HepG2 (cell line): ENCODE data around the gene CHKA. TPM values are rescaled to one million over a fixed set of nuclear protein-coding genes. Genes with fewer than 3 reads are reported as not detected.

Experiments used
- ETV5 ChIP-seq: IDR thresholded peaks from 2 replicates; pipeline ENCODE4 v1.6.1; 2018; ENCODE audit warnings: missing biosample characterization, missing genetic modification reagents, inconsistent platforms, borderline replicate concordance
- KLF6 ChIP-seq: IDR thresholded peaks from 2 replicates; pipeline ENCODE4 v1.8.0; 2016; ENCODE audit warnings: missing biosample characterization, missing genetic modification reagents
- NR0B2 ChIP-seq: sonication (generic); formaldehyde crosslinking; IDR thresholded peaks from 2 replicates; pipeline ENCODE4 v1.4.0; 2020; ENCODE audit warnings: mild to moderate bottlenecking, missing genetic modification reagents
- REPIN1 ChIP-seq: sonication (generic); formaldehyde crosslinking; IDR thresholded peaks from 2 replicates; pipeline ENCODE4 v1.8.0; 2022; ENCODE audit warnings: missing genetic modification reagents, low read depth, mild to moderate bottlenecking, borderline replicate concordance
- REXO4 ChIP-seq: sonication (generic); formaldehyde crosslinking; IDR thresholded peaks from 2 replicates; pipeline ENCODE4 v1.8.0; 2022; ENCODE audit warnings: missing genetic modification reagents, mild to moderate bottlenecking, borderline replicate concordance
- SMAD3 ChIP-seq: sonication (generic); formaldehyde crosslinking; IDR thresholded peaks from 2 replicates; pipeline ENCODE4 v1.4.0; 2020; ENCODE audit warnings: missing genetic modification reagents
- SNRNP70 ChIP-seq: fragments of 200-400 bp; formaldehyde crosslinking; IDR thresholded peaks from 2 replicates; pipeline ENCODE4 v1.6.1; 2017; ENCODE audit warnings: mild to moderate bottlenecking, low read depth, low read length, moderate library complexity
- TEAD2 ChIP-seq: sonication (generic); formaldehyde crosslinking; IDR thresholded peaks from 2 replicates; pipeline ENCODE4 v1.9.0; 2021; ENCODE audit warnings: missing genetic modification reagents
- WIZ ChIP-seq: sonication (generic); formaldehyde crosslinking; IDR thresholded peaks from 2 replicates; pipeline ENCODE4 v1.5.1; 2020; ENCODE audit warnings: mild to moderate bottlenecking, missing genetic modification reagents
- ZBTB40 ChIP-seq, 2 experiments: fragments of 450-650 bp in 1 of 2; sonication (generic) in 1 of 2; formaldehyde crosslinking in 1 of 2; IDR thresholded peaks; 2 replicates each; pipeline versions ENCODE4 v1.6.1 to v1.8.0; 2016 to 2022; ENCODE audit warnings: antibody characterized with exemption in 1 of 2, mild to moderate bottlenecking in 1 of 2, missing genetic modification reagents in 1 of 2
- ZNF136 ChIP-seq: sonication (generic); formaldehyde crosslinking; IDR thresholded peaks from 2 replicates; pipeline ENCODE4 v1.8.1; 2022; ENCODE audit warnings: low read depth, mild to moderate bottlenecking, moderate library complexity, missing genetic modification reagents
- ZNF326 ChIP-seq: sonication (generic); formaldehyde crosslinking; IDR thresholded peaks from 2 replicates; pipeline ENCODE4 v1.4.0; 2020; ENCODE audit warnings: missing genetic modification reagents, borderline replicate concordance
- ZNF33B ChIP-seq: sonication (generic); formaldehyde crosslinking; IDR thresholded peaks from 2 replicates; pipeline ENCODE4 v1.5.1; 2020; ENCODE audit warnings: mild to moderate bottlenecking, missing genetic modification reagents
- ZNF547 ChIP-seq: sonication (generic); formaldehyde crosslinking; IDR thresholded peaks from 2 replicates; pipeline ENCODE4 v1.5.1; 2020; ENCODE audit warnings: mild to moderate bottlenecking, missing genetic modification reagents
- ZNF567 ChIP-seq: sonication (generic); formaldehyde crosslinking; IDR thresholded peaks from 2 replicates; pipeline ENCODE4 v1.8.1; 2023; ENCODE audit warnings: mild to moderate bottlenecking, missing genetic modification reagents, borderline replicate concordance
- ZNF761 ChIP-seq: sonication (generic); formaldehyde crosslinking; conservative IDR thresholded peaks from 2 replicates; pipeline ENCODE4 v1.4.0; 2020; ENCODE audit warnings: mild to moderate bottlenecking, missing genetic modification reagents
- ZNF782 ChIP-seq: sonication (generic); formaldehyde crosslinking; IDR thresholded peaks from 2 replicates; pipeline ENCODE4 v1.4.0; 2020; ENCODE audit warnings: missing genetic modification reagents, mild to moderate bottlenecking, borderline replicate concordance
- polyA plus RNA-seq, 8 experiments: library from polyadenylated mRNA; depleted of rRNA in 3 of 8; stranded (reverse) in 7 of 8; unstranded in 1 of 8; fragments of >200 nt; fragmentation: Illumina TruSeq in 4 of 8; extraction: Trizol in 4 of 8; gene quantifications; 2 replicates each; pipeline versions ENCODE4 v1.2.1 to v1.2.3, GENCODE V29; 2011 to 2016; ENCODE audit warnings: low read depth in 4 of 8, missing spikeins in 1 of 8, mixed read lengths in 1 of 8; ENCODE audit not compliant: insufficient read depth in 1 of 8
- total RNA-seq, 5 experiments: library from RNA; depleted of rRNA; stranded (reverse); fragments of >200 nt; fragmentation: Illumina TruSeq; extraction: Trizol; gene quantifications; 2 replicates each; pipeline ENCODE4 v1.2.3, GENCODE V29; 2016; ENCODE audit warnings: low read depth in 1 of 5
- TF ChIP-seq, protein P1 (sequence below): IDR thresholded peaks from 2 replicates; pipeline ENCODE4 v1.6.1; 2018; ENCODE audit warnings: missing genetic modification reagents

The CHKA gene
- total and polyA plus RNA-seq, 2 of the 13 experiments (the other 11 are each of a cell fraction or from before 2014, with no cell fraction given), result 71.6 to 92.7 TPM

GRCh38 chr11:68146704-68147474, 25.7 kb upstream of the CHKA start (continued):
- TF ChIP-seq ZBTB40 (IDR thresholded peaks at IDR 0.05) (no peak), ZBTB40 (CRISPR knock-in tag; IDR thresholded peaks at IDR 0.05) (no peak; the same call in 1 of the 2 replicates), SMAD3 (CRISPR knock-in tag) (peak; percentile 92), ZNF567 (CRISPR knock-in tag) (0 out of 2 replicates have a peak, but pooled peaks have one; percentile 91), WIZ (CRISPR knock-in tag) (peak; percentile 63; the same call in 1 of the 2 replicates), NR0B2 (CRISPR knock-in tag) (peak; percentile 76), ETV5 (CRISPR knock-in tag) (peak; percentile 95), ZNF326 (no peak), KLF6 (CRISPR knock-in tag) (0 out of 2 replicates have a peak, but pooled peaks have one; percentile 47), ZNF782 (CRISPR knock-in tag) (0 out of 2 replicates have a peak, but pooled peaks have one; percentile 38), ZNF33B (CRISPR knock-in tag) (0 out of 2 replicates have a peak, but pooled peaks have one; percentile 41), REPIN1 (CRISPR knock-in tag) (peak; percentile 92), TEAD2 (CRISPR knock-in tag) (no peak), ZNF761 (peak; percentile 93), ZNF547 (CRISPR knock-in tag) (peak; percentile 70; the same call in 1 of the 2 replicates), REXO4 (CRISPR knock-in tag) (no peak; the same call in 1 of the 2 replicates), ZNF136 (CRISPR knock-in tag) (peak; percentile 65; the same call in 1 of the 2 replicates), SNRNP70 (no peak)
- TF ChIP-seq, protein P1, sequence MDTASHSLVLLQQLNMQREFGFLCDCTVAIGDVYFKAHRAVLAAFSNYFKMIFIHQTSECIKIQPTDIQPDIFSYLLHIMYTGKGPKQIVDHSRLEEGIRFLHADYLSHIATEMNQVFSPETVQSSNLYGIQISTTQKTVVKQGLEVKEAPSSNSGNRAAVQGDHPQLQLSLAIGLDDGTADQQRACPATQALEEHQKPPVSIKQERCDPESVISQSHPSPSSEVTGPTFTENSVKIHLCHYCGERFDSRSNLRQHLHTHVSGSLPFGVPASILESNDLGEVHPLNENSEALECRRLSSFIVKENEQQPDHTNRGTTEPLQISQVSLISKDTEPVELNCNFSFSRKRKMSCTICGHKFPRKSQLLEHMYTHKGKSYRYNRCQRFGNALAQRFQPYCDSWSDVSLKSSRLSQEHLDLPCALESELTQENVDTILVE (CRISPR knock-in tag), result peak; percentile 66; the same call in 1 of the 2 replicates
